Fibroblast of lung (primary cell): Measurements from ENCODE around the gene CHFR. TPM values are rescaled to one million over a fixed set of nuclear protein-coding genes. Genes with fewer than 3 reads are reported as not detected.
"Not testable (repeated sequence)": the region's sequence is repeated elsewhere in the genome, so short reads cannot be mapped to it uniquely, and the experiment has no call there.

ENCODE experiments used
- DNase-seq, 2 donors: peaks; one replicate each; pipeline versions ENCODE4 v3.0.0 to v3.0.0-alpha.2; 2010; ENCODE audit warnings: low read depth in 2 of 2
- H2AFZ ChIP-seq: 2 replicates; pipeline ENCODE4 v1.5.1; 2012; ENCODE audit warnings: low read length, control low read depth, inconsistent platforms
- H3K27ac ChIP-seq: 2 replicates; pipeline ENCODE4 v1.5.1; 2011; ENCODE audit warnings: low read length, control low read depth; ENCODE audit not compliant: insufficient read depth
- H3K27me3 ChIP-seq: 2 replicates; pipeline ENCODE4 v1.5.1; 2011; ENCODE audit warnings: mild to moderate bottlenecking, low read length; ENCODE audit not compliant: control insufficient read depth, insufficient read depth
- H3K36me3 ChIP-seq: 2 replicates; pipeline ENCODE4 v1.5.1; 2011; ENCODE audit warnings: low read length; ENCODE audit not compliant: control insufficient read depth, insufficient read depth
- H3K4me1 ChIP-seq: 2 replicates; pipeline ENCODE4 v1.5.1; 2011; ENCODE audit warnings: low read length; ENCODE audit not compliant: control insufficient read depth, insufficient read depth; ENCODE audit errors: extremely low read depth
- H3K4me2 ChIP-seq: 2 replicates; pipeline ENCODE4 v1.5.1; 2011; ENCODE audit warnings: low read length, control low read depth; ENCODE audit not compliant: insufficient read depth; ENCODE audit errors: extremely low read depth
- H3K4me3 ChIP-seq, 4 experiments: fragments of 200-600 bp in 1 of 4; sonication (generic) in 1 of 4; replicated peaks in 1 of 4; 2 replicates each; pipeline ENCODE4 v1.5.1; 2011 to 2016; ENCODE audit warnings: low read length in 4 of 4, low read depth in 3 of 4, mild to moderate bottlenecking in 3 of 4, control low read depth in 2 of 4, inconsistent platforms in 1 of 4, mixed read lengths in 1 of 4; ENCODE audit not compliant: insufficient read depth in 1 of 4; ENCODE audit errors: control extremely low read depth in 1 of 4
- H3K79me2 ChIP-seq: 2 replicates; pipeline ENCODE4 v1.5.1; 2012; ENCODE audit warnings: mild to moderate bottlenecking, low read length, inconsistent platforms; ENCODE audit not compliant: control insufficient read depth, insufficient read depth
- H3K9ac ChIP-seq: 2 replicates; pipeline ENCODE4 v1.5.1; 2011; ENCODE audit warnings: mild to moderate bottlenecking, low read length, control low read depth; ENCODE audit not compliant: insufficient read depth
- H3K9me3 ChIP-seq: 2 replicates; pipeline ENCODE4 v1.5.1; 2012; ENCODE audit warnings: low read depth, low read length; ENCODE audit not compliant: control insufficient read depth, insufficient read depth
- H4K20me1 ChIP-seq: 2 replicates; pipeline ENCODE4 v1.5.1; 2011; ENCODE audit warnings: low read length; ENCODE audit not compliant: control insufficient read depth, insufficient read depth; ENCODE audit errors: extremely low read depth
- EZH2 ChIP-seq: IDR thresholded peaks from 2 replicates; pipeline ENCODE4 v1.5.1; 2012; ENCODE audit warnings: low read length, control low read depth, mild to moderate bottlenecking; ENCODE audit errors: missing control alignments
- polyA plus RNA-seq, 2 donors: library from polyadenylated mRNA; depleted of rRNA in 1 of 2; stranded (reverse) in 1 of 2; unstranded in 1 of 2; fragments of >200 nt; gene quantifications; 2 replicates each; pipeline ENCODE4 v1.2.1, GENCODE V29; 2011 to 2012; ENCODE audit warnings: missing spikeins in 1 of 2
- total RNA-seq: library from RNA; depleted of rRNA; stranded (reverse); fragments of >200 nt; gene quantifications from 2 replicates; pipeline ENCODE4 v1.2.1, GENCODE V29; 2014
- TF ChIP-seq, protein P1 (sequence below), 2 donors: IDR thresholded peaks in 1 of 2; conservative IDR thresholded peaks in 1 of 2; 1 replicate in 1 of 2; 2 replicates in 1 of 2; pipeline ENCODE4 v1.5.1; 2011 to 2012; ENCODE audit warnings: low read length in 2 of 2, control low read depth in 1 of 2, inconsistent platforms in 1 of 2, low read depth in 1 of 2, mild to moderate bottlenecking in 1 of 2

CHFR gene
- total and polyA plus RNA-seq, 2 donors (not counting 1 experiment from before 2014, with no cell fraction given) = 24.3 to 28.2 TPM

DNA sequence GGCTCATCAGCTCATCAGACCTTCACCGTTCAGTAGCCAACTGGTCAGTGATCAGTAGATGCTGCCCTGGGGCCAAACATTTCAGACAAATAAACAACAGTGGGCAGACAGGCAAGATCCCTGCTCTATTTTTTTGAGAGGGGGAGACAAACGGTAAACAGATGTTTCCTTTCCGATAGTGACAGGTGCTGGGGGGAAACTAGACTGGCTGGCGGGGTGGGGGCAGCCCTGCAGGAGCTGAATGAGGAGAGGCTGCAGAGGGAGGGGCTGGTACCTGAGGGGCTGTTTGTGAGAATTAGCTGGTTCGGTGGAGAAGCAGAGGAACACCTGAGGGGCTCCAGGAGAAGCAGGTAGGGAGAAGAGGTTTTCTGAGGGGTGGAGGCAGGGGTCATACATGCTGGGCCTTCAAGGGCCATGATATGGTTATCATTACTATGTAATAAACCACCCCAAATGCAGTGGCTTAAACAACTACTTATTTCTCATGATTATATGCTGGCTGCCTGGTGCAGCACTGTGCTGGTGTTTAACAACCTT, 50.5 kb downstream of the CHFR start:
- no peaks in the 10 kb centered on the region for H4K20me1 ChIP-seq
- no peaks in the 10 kb centered on the region for H3K9me3 ChIP-seq
- no peak overlapping the region for H3K9ac ChIP-seq
- no peaks in the 10 kb centered on the region for H3K27me3 ChIP-seq
- H3K4me3 ChIP-seq = no peak overlapping the region
- no peak for DNase-seq
- peaks cover 18% of the 10 kb centered on the region for H3K36me3 ChIP-seq
- TF ChIP-seq EZH2 = no peak
- TF ChIP-seq, protein P1, sequence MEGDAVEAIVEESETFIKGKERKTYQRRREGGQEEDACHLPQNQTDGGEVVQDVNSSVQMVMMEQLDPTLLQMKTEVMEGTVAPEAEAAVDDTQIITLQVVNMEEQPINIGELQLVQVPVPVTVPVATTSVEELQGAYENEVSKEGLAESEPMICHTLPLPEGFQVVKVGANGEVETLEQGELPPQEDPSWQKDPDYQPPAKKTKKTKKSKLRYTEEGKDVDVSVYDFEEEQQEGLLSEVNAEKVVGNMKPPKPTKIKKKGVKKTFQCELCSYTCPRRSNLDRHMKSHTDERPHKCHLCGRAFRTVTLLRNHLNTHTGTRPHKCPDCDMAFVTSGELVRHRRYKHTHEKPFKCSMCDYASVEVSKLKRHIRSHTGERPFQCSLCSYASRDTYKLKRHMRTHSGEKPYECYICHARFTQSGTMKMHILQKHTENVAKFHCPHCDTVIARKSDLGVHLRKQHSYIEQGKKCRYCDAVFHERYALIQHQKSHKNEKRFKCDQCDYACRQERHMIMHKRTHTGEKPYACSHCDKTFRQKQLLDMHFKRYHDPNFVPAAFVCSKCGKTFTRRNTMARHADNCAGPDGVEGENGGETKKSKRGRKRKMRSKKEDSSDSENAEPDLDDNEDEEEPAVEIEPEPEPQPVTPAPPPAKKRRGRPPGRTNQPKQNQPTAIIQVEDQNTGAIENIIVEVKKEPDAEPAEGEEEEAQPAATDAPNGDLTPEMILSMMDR (conservative IDR thresholded peaks at IDR 0.05 in 1 of 2, IDR thresholded peaks at IDR 0.05 in 1 of 2; ENCODE audit: low read depth in 1 of 2, low read length in 2 of 2) = no peak
- no peaks in the 10 kb centered on the region for H3K4me1 ChIP-seq
- no peak overlapping the region for H2AFZ ChIP-seq
- H3K79me2 ChIP-seq = no peaks in the 10 kb centered on the region
- H3K27ac ChIP-seq = no peak overlapping the region
- H3K4me2 ChIP-seq = no peak overlapping the region

- H3K9me3 ChIP-seq, H3K4me3 ChIP-seq, H4K20me1 ChIP-seq, H2AFZ ChIP-seq, H3K27me3 ChIP-seq, H3K4me1 ChIP-seq, H3K27ac ChIP-seq, H3K4me2 ChIP-seq, DNase-seq, H3K79me2 ChIP-seq, H3K9ac ChIP-seq: not testable (repeated sequence)
- peaks cover 18% of the 10 kb centered on the region for H3K36me3 ChIP-seq
Measured at GRCh38 chr12:132836230-132836629, 51.2 kb downstream of the CHFR start.

DNA sequence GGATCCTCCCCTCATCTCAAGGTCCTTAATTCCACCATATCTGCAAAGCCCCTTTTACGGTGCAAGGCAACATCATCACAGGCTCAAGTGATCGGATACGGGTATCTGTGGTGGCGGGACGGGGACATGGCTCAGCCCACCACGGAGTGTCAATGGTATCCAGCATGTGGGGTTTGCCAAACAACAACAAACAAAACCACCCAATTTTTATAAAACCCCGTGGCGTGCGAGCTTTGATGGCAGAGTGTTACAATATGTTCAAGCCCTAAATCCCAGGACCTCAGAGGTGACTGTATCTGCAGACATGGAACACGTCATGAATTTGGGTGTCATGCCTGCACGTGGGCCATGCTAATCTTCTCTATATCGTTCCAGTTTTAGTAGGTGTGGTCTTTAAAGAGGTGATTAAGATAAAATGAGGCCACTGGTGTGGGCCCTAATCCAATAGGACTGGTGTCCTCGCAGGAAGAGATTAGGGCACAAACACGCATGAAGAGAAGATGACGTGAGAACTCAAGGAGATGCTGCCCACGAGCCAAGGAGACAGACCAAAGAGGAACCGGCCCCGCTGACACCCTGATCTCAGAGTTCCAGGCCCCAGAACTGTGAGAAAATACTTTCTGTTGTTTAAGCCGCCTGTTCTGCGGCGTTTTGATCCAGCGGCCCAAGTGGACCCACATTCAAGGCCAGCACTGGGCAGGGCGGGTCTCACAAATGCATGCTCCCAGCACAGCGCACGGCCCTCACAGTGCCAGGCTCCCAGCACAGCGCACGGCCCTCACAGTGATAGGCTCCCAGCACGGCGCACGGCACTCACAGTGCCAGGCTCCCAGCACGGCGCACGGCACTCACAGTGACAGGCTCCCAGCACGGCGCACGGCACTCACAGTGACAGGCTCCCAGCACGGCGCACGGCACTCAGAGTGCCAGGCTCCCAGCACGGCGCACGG, 52.1 kb downstream of the CHFR start:
- no peak for DNase-seq

More for the DNA sequence above, 52.1 kb downstream of the CHFR start:
- Histone ChIP-seq H3K4me1 (no peaks in the 10 kb centered on the region), H3K4me2 (no peak overlapping the region), H4K20me1 (no peaks in the 10 kb centered on the region), H3K4me3 (no peak overlapping the region), H3K27me3 (no peaks in the 10 kb centered on the region), H3K9ac (no peak overlapping the region), H3K9me3 (no peaks in the 10 kb centered on the region), H2AFZ (no peak overlapping the region), H3K27ac (no peak overlapping the region), H3K79me2 (no peaks in the 10 kb centered on the region), H3K36me3 (peaks cover 13% of the 10 kb centered on the region)
- no peak for TF ChIP-seq EZH2
- TF ChIP-seq, protein P1 (conservative IDR thresholded peaks at IDR 0.05 in 1 of 2, IDR thresholded peaks at IDR 0.05 in 1 of 2; ENCODE audit: low read depth in 1 of 2, low read length in 2 of 2) = no peak
